GM19240 (cell line): ENCODE results near the gene UGT2B15.
"Not testable (repeated sequence)": the region's sequence is repeated elsewhere in the genome, so short reads cannot be mapped to it uniquely, and the experiment has no call there.

Source experiments
- DNase-seq: peaks from one replicate; pipeline ENCODE4 v3.0.0; 2011; ENCODE audit warnings: low spot score; ENCODE audit not compliant: insufficient read length

Gene UGT2B15

DNA sequence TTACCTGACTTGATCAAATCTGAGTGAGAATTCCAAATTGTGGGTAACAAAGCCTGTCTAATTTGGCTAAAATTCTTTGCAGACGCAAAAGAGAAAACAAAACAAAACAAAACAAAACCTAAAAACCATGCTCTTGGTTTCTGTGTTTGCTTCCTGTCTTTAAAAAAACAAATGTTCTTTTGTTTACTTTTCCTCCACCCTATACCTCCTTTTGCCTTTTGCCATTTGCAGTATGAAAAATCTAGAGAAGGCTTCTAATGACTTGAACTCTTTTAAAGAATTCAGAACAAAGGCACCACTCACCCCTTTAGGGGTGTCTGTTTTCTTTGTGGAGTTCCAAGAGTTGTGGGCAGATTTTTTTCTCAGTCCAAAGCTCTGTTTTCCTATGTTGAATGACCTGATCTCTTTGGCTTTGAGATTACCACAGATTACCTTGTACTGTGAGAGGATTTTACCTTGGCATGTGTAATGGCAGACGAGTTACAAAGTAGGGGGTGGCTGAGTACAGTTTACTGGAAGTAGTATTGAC is 13.9 kb downstream of the UGT2B15 start:
- DNase-seq = not testable (repeated sequence)

DNA sequence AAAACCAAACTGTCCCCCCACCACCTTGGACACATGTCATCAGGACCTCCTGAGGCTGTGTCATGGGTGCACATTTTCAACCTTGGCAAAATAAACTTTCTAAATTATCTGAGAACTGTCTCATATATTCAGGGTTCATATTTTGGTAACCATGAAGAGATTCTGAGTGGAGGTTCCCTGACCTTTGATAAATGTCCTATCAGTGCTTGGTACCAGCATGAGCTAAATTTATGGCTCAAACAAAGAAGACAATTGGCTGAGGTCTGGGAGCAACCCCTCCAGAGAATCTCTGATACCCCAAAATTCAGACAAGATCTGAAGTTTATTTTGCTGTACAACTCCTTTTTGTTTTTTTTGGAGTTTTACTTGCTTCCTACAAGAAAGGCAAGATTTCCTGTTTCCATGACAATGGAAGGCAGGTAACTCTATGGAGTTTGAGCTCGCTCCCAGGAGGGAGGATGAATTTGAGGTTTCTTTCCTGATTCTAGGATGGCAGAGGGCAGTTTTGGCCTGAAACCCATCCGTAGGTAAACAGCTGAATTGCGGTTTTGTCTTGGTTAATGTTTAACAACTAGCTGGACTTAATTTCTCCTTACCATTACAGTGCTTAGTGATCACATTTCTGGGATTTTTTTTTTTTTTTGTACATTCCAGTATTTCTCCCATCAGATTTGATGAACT is 14.5 kb downstream of the UGT2B15 start:
- DNase-seq = no peak

DNA sequence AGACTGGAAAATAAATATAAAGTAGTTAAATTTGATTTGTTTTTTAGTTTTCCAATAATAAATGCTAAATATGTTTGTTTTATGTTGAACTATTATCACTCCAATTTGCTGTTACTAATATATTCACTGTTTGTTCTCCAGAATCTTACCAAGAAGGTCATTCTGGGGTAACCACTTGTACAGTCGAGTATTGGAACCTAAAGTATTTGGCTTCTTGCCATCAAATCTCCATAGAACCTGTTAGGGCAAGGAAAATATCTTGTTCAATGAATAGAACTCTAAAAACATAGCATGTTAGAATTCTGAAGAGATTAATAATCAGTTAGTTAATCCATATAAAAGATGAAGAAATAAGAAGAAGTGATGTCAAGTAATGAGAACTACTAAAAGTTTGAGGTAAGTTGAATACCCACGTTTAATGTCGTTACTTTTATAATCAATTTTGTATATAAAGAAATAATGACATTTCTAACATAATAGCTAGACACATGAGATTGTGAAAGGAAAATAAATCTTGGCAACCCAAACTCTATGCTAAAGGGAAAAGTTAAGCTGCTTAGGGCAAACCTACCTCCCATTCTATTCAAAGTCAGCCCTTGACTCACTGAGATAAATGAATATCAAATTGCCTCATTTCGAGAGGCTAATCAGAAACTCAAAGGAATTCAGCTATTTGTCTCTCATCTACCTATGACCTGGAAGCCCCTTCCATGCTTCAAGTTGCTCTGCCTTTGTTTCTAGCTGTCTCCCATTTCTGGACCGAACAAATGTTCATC is 15.3 kb downstream of the UGT2B15 start:
- no peak for DNase-seq

- DNase-seq = no peak
These were observed 18.5 kb downstream of the UGT2B15 start for GRCh38 chr4:68651932-68652331.

DNA sequence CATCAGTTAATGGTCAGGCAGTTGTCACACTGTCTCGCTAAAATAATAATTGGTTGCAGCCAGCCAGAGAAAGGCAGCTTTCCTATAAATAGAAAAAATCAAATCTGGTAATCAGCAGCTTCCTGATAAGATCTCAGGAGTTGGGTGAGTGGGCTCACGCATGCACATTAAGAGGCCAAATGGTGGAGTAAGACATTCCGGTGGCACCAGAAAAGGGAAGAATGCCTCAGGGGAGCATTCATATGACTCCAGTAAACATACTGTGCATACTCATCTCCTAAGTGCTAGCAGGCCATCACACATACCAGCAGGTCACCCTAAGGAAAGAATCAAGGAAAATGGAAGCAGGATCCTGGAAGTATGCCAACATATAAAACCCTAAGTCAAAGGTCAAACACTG is 40.1 kb downstream of the UGT2B15 start:
- DNase-seq = no peak

- not testable (repeated sequence) for DNase-seq
These were observed 47.7 kb downstream of the UGT2B15 start for GRCh38 chr4:68622731-68623130.

DNA sequence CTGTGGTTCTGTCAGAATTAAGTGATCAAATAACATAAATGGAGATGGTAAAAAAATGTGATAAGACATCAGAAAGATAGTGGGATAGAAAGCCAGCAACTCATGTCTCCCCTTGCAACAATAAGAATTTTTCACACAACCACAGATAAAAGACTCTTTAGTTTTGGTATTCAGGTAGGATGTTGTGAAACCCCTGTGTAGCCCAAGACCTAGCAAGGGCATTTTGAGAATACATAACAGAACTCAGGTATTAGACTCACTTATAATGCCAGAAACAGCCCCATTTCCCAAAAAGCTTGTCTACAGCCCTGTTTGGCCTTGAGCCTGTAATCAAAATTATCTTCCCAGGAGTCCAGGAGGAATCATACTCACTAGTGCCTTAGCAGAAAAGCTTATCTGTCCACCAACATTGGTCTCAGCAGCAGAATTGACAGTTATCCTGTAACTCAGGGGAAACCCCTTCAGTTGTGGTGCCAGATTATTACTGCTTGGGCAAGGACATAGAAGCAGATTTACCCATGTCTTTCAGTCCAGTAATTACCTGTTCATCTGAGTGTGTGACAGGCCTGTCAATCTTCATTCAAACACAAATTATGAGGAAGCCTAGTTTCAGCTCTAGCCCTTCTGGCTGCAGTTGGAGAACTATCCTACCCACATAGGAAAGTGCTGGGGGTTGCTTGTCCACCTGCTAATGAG is 53.3 kb downstream of the UGT2B15 start:
- no peak for DNase-seq

DNA sequence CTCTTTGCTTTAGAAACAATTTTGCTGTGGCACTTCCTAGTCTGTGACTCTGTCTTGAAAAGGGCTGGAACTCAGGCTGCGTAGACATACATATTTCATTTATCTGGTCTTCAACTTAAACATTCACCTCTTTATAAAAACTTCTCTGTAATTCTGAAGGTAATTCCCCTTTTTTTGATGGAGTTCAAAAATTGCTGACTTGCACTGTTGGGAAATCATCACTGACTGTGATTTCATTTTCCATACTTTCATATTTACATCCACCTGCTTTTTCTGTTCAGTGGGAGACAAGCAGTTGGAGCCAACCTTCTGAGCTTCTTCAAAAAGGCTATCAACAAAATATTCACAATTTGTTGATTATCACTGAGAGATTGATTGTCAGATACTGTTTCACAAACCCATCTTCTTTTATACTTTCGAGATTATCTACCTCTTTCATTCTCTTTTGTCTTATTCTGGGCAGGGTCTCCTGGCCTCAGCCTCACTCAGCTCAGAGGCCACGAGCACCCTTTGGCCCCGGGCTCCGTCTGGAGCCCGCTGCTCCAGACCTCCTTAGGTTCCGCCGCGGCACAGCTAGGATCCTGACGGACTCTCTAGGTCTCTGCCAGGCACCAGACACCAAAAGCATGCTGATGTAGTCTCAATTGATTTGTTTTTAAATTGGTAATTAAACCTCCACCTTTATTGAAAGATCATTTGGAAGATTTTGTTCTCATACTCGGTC is 54.6 kb downstream of the UGT2B15 start:
- no peak for DNase-seq

DNA sequence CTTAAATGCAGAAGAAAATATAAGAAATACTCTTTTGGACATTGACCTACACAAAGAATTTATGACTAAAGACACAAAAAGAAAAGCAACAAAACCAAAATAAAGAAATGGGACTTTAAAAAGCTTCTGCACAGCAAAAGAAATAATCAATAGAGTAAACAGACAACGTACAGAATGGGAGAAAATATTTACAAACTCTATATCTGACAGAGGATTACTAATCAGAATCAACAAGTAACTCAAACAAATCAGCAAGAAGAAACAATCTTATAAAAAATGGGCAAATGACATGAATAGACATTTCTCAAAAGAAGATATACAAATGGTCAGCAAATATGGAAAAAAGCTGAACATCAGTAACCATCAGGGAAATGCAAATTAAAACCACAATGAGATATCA is 56.7 kb downstream of the UGT2B15 start:
- DNase-seq = no peak

GRCh38 chr4:68606240-68606639 is 64.2 kb downstream of the UGT2B15 start:
- no peak for DNase-seq

- no peak for DNase-seq
These were observed 71.3 kb downstream of the UGT2B15 start for GRCh38 chr4:68599150-68599549.

- no peak for DNase-seq
These were observed 73.0 kb downstream of the UGT2B15 start for GRCh38 chr4:68597482-68597881.
